Endodermal cell (in vitro differentiated cells): ENCODE measurements around the gene CNTFR. TPM values are rescaled to one million over a fixed set of nuclear protein-coding genes. Genes with fewer than 3 reads are reported as not detected.

Source experiments
- DNase-seq: peaks from one replicate; pipeline ENCODE4 v3.0.0-alpha.2; 2017
- H3K27ac ChIP-seq: 2 replicates; pipeline ENCODE4 v1.5.1; 2013; ENCODE audit warnings: mild to moderate bottlenecking, low read depth, low read length, moderate library complexity
- H3K27me3 ChIP-seq: 2 replicates; pipeline ENCODE4 v1.6.1; 2013; ENCODE audit warnings: mild to moderate bottlenecking, low read length, moderate library complexity; ENCODE audit not compliant: insufficient read depth, control insufficient read depth, poor library complexity, severe bottlenecking
- H3K36me3 ChIP-seq: 2 replicates; pipeline ENCODE4 v1.7.0; 2013; ENCODE audit warnings: mild to moderate bottlenecking, low read length, moderate library complexity; ENCODE audit not compliant: control insufficient read depth, insufficient read depth
- H3K4me1 ChIP-seq: one replicate; pipeline ENCODE4 v1.7.0; 2013; ENCODE audit warnings: low read length; ENCODE audit not compliant: control insufficient read depth, insufficient read depth
- H3K4me3 ChIP-seq: 2 replicates; pipeline ENCODE4 v1.5.1; 2013; ENCODE audit warnings: mild to moderate bottlenecking, low read length, moderate library complexity
- H3K9ac ChIP-seq: 2 replicates; pipeline ENCODE4 v1.6.1; 2013; ENCODE audit warnings: mild to moderate bottlenecking, low read length, moderate library complexity; ENCODE audit not compliant: poor library complexity, severe bottlenecking; ENCODE audit errors: extremely low read depth
- H3K9me3 ChIP-seq: 2 replicates; pipeline ENCODE4 v1.6.1; 2013; ENCODE audit warnings: mild to moderate bottlenecking, low read length, moderate library complexity; ENCODE audit not compliant: control insufficient read depth
- H3K27ac Mint-ChIP-seq: 2 replicates; pipeline ENCODE4 v1.8.0; 2020; ENCODE audit warnings: mixed read lengths
- H3K27me3 Mint-ChIP-seq: 2 replicates; pipeline ENCODE4 v1.8.0; 2021; ENCODE audit warnings: mild to moderate bottlenecking, mixed read lengths; ENCODE audit not compliant: insufficient read depth
- H3K36me3 Mint-ChIP-seq: 2 replicates; pipeline ENCODE4 v1.8.0; 2020; ENCODE audit warnings: low read depth, mixed read lengths
- H3K4me1 Mint-ChIP-seq: 2 replicates; pipeline ENCODE4 v1.8.0; 2020; ENCODE audit warnings: mixed read lengths
- H3K4me3 Mint-ChIP-seq: 2 replicates; pipeline ENCODE4 v1.8.0; 2020; ENCODE audit warnings: mild to moderate bottlenecking, moderate library complexity, mixed read lengths
- H3K9me3 Mint-ChIP-seq: 2 replicates; pipeline ENCODE4 v1.8.0; 2020; ENCODE audit warnings: mild to moderate bottlenecking, mixed read lengths
- CTCF ChIP-seq: fragments of 200-600 bp; sonication (generic); conservative IDR thresholded peaks from 2 replicates; pipeline ENCODE4 v1.5.0; 2021; ENCODE audit warnings: antibody characterized with exemption, mild to moderate bottlenecking
- WGBS, 2 experiments: methylation state at CpG; one replicate each; pipeline versions ENCODE4 v1.1.5 to v1.1.7; 2013; ENCODE audit warnings: missing lambda C conversion rate in 2 of 2, mixed read lengths in 1 of 2; ENCODE audit not compliant: insufficient coverage in 1 of 2, insufficient read length in 1 of 2; 5-methylcytosine and 5-hydroxymethylcytosine counted together
- total RNA-seq, 2 donors: library from RNA; stranded (reverse); fragmentation: NEBNext Ultra II Directional in 1 of 2; extraction: Animal tissue kit (Norgen Biotek cat#: 25700) in 1 of 2; gene quantifications; 2 replicates in 1 of 2; 3 replicates in 1 of 2; pipeline ENCODE4 v1.2.1, GENCODE V29; 2021

The CNTFR gene
- total RNA-seq, 2 donors from 2014 or later, result 0.53 to 1.6 TPM

- no peak for DNase-seq
- no peak overlapping the region for H3K4me3 ChIP-seq
- no peak overlapping the region for H3K9ac ChIP-seq
- Mint-ChIP-seq H3K27me3 (peaks cover 32% of the 10 kb centered on the region), H3K4me3 (no peak overlapping the region), H3K27ac (no peak overlapping the region), H3K36me3 (no peaks in the 10 kb centered on the region), H3K9me3 (no peaks in the 10 kb centered on the region), H3K4me1 (peaks cover 17% of the 10 kb centered on the region)
- H3K27me3 ChIP-seq, result peaks cover 42% of the 10 kb centered on the region
- H3K4me1 ChIP-seq, result no peaks in the 10 kb centered on the region
- no peak overlapping the region for H3K27ac ChIP-seq
- 86 to 87% methylated on average over 10 of the region's 10 CpGs for WGBS, 2 experiments
- no peaks in the 10 kb centered on the region for H3K9me3 ChIP-seq
- TF ChIP-seq CTCF, result no peak
- H3K36me3 ChIP-seq, result no peaks in the 10 kb centered on the region
These were observed 87.1 kb downstream of the CNTFR start for GRCh38 chr9:34502471-34502870.

GRCh38 chr9:34501889-34502425 lies 87.6 kb downstream of the CNTFR start:
- Mint-ChIP-seq H3K9me3 (no peaks in the 10 kb centered on the region), H3K36me3 (no peaks in the 10 kb centered on the region), H3K27me3 (peaks cover 31% of the 10 kb centered on the region), H3K27ac (no peak overlapping the region), H3K4me3 (no peak overlapping the region), H3K4me1 (peaks cover 17% of the 10 kb centered on the region)
- no peaks in the 10 kb centered on the region for H3K4me1 ChIP-seq
- H3K27ac ChIP-seq, result no peak overlapping the region
- no peaks in the 10 kb centered on the region for H3K36me3 ChIP-seq
- no peak overlapping the region for H3K4me3 ChIP-seq
- H3K27me3 ChIP-seq, result peaks cover 40% of the 10 kb centered on the region
- peak; percentile 76 for TF ChIP-seq CTCF
- peak; percentile 81 for DNase-seq
- 36 to 59% methylated on average over 3 to 5 of the region's 5 CpGs for WGBS, 2 experiments
- no peak overlapping the region for H3K9ac ChIP-seq
- H3K9me3 ChIP-seq, result no peaks in the 10 kb centered on the region

Other genes starting within 250 kb of the CNTFR start
- gene MYORG, start 212.8 kb downstream of the CNTFR start, total RNA-seq, result 10 to 100 TPM; 56.7 to 58.8 TPM
- gene FAM219A, start 131.2 kb downstream of the CNTFR start, total RNA-seq, result 10 to 100 TPM; 17.1 to 19.6 TPM
- gene DNAI1, start 130.9 kb downstream of the CNTFR start, total RNA-seq, result 1 to 10 TPM; 2.5 to 4.1 TPM
- 10 to 100 TPM in 1 of 2 donors, 1 to 10 TPM in 1; 7.1 to 14.5 TPM for gene ENHO, start 66.7 kb downstream of the CNTFR start, total RNA-seq
- gene RPP25L, start 22.4 kb upstream of the CNTFR start, total RNA-seq, result 10 to 100 TPM; 19.3 to 22.4 TPM
- gene DCTN3, start 30.8 kb upstream of the CNTFR start, total RNA-seq, result 10 to 100 TPM; 51.9 to 53.6 TPM
- gene ARID3C, start 39.3 kb upstream of the CNTFR start, total RNA-seq, result under 1 TPM; 0.31 to 0.80 TPM
- 10 to 100 TPM; 49.1 to 49.4 TPM for gene SIGMAR1, start 48.1 kb upstream of the CNTFR start, total RNA-seq
- 10 to 100 TPM; 44.3 to 49.3 TPM for gene GALT, start 57.0 kb upstream of the CNTFR start, total RNA-seq
- 10 to 100 TPM in 1 of 2 donors, 1 to 10 TPM in 1; 6.9 to 12.7 TPM for gene IL11RA, start 62.5 kb upstream of the CNTFR start, total RNA-seq
- not detected for gene CCL27, start 72.9 kb upstream of the CNTFR start, total RNA-seq
- not detected for gene CCL19, start 101.6 kb upstream of the CNTFR start, total RNA-seq
- gene CCL21, start 120.4 kb upstream of the CNTFR start, total RNA-seq, result not detected